ACC112 (cell line): Measurements from ENCODE around the gene SELENOP.

Experiments
- H2AFZ ChIP-seq: fragments of 200-600 bp; sonication (generic); one replicate; pipeline ENCODE4 v1.6.0; 2017; ENCODE audit warnings: antibody characterized with exemption, low read length; ENCODE audit not compliant: unreplicated experiment
- H3K27ac ChIP-seq: fragments of 200-600 bp; sonication (generic); 2 replicates; pipeline ENCODE4 v1.5.1; 2014; ENCODE audit warnings: low read depth, mild to moderate bottlenecking, antibody characterized with exemption, low read length, moderate library complexity
- H3K27me3 ChIP-seq: fragments of 200-600 bp; sonication (generic); 2 replicates; pipeline ENCODE4 v1.6.1; 2014; ENCODE audit warnings: mild to moderate bottlenecking, antibody characterized with exemption, low read length, moderate library complexity, mixed read lengths; ENCODE audit not compliant: insufficient read depth
- H3K36me3 ChIP-seq: fragments of 200-600 bp; sonication (generic); 2 replicates; pipeline ENCODE4 v1.6.1; 2016; ENCODE audit warnings: mild to moderate bottlenecking, antibody characterized with exemption, low read length, moderate library complexity, mixed read lengths; ENCODE audit not compliant: insufficient read depth
- H3K4me1 ChIP-seq: fragments of 200-600 bp; sonication (generic); one replicate; pipeline ENCODE4 v1.6.1; 2016; ENCODE audit warnings: low read length, mixed read lengths; ENCODE audit not compliant: insufficient read depth, unreplicated experiment, control insufficient read depth
- H3K4me3 ChIP-seq: fragments of 200-600 bp; sonication (generic); 2 replicates; pipeline ENCODE4 v1.5.1; 2014; ENCODE audit warnings: mild to moderate bottlenecking, low read depth, low read length
- H3K79me2 ChIP-seq: fragments of 200-600 bp; sonication (generic); one replicate; pipeline ENCODE4 v1.6.0; 2016; ENCODE audit warnings: low read length; ENCODE audit not compliant: control insufficient read depth, unreplicated experiment, insufficient read depth

The SELENOP gene

GRCh38 chr5:42807722-42808447 is 3.8 kb downstream of the SELENOP start:
- Histone ChIP-seq H3K4me3 (no peak overlapping the region), H3K4me1 (peaks cover 9% of the 10 kb centered on the region), H3K36me3 (no peaks in the 10 kb centered on the region; the same call in 1 of the 2 replicates), H3K79me2 (no peaks in the 10 kb centered on the region), H3K27me3 (no peaks in the 10 kb centered on the region), H3K27ac (no peak overlapping the region), H2AFZ (no peak overlapping the region)

DNA sequence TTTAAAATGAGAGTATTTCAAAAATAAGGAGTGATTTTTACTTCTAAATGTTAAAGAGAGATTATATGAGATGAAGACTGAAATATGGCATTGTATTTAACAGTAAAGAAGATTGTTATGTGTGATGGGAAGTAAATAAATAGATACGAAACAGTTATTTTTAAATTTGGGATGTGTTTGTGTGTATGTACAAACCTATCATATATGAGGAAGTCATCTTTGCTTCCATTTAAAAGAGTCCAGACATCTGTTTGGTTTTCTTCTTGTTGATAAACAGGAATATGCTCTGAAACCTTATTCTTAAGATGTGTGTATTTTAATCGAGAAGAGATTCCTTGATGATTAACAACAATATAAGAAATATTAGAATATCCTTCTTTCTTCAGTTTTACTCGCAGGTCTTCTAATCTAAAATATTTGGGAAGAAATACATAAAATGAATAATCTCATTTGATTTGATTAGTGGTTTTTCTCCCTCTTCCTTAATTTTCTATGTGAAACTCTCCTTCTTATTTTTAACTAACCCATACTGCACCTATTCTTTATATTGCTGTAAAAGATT is 4.9 kb downstream of the SELENOP start:
- H3K27me3 ChIP-seq: no peaks in the 10 kb centered on the region
- no peak overlapping the region for H3K27ac ChIP-seq
- peaks cover 9% of the 10 kb centered on the region for H3K4me1 ChIP-seq
- H3K36me3 ChIP-seq: no peaks in the 10 kb centered on the region; the same call in 1 of the 2 replicates
- H3K4me3 ChIP-seq: no peak overlapping the region
- no peak overlapping the region for H2AFZ ChIP-seq
- no peaks in the 10 kb centered on the region for H3K79me2 ChIP-seq

- no peaks in the 10 kb centered on the region; the same call in 1 of the 2 replicates for H3K36me3 ChIP-seq
- H3K79me2 ChIP-seq: no peaks in the 10 kb centered on the region
- H3K27me3 ChIP-seq: no peaks in the 10 kb centered on the region
- peaks cover 7% of the 10 kb centered on the region for H3K4me1 ChIP-seq
- no peak overlapping the region for H3K27ac ChIP-seq
- H2AFZ ChIP-seq: no peak overlapping the region
- no peak overlapping the region for H3K4me3 ChIP-seq
These were observed 5.5 kb downstream of the SELENOP start for GRCh38 chr5:42806004-42806700.

DNA sequence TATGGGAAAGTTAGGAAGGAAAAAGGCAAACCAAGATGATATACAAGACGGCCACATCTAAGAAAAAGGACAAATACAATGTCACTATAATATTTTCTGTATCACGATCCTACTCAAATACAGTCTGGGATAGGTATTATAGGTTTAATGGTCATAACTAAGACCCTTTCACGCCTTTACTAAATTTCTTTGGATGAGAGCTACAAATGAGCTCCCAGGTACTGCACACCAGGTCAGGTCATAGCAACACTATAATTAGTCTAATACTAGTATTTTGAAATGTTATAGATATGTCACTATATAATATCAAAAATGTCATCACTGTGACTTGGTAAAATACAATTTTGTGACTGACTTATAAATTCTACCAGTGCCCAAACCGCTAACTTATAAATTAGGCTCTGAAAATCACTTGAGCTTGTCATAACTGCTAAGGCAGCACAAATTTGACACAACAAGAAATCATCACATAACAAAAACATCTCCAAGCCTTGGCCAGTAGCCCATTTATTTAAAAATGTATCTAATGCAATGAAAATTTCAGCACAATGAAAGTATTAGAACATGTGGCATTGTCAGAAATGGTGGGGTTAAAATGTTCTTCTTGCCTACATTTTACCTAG is 6.9 kb downstream of the SELENOP start:
- no peaks in the 10 kb centered on the region; the same call in 1 of the 2 replicates for H3K36me3 ChIP-seq
- H3K27ac ChIP-seq: no peak overlapping the region
- peaks cover 5% of the 10 kb centered on the region for H3K4me1 ChIP-seq
- no peaks in the 10 kb centered on the region for H3K27me3 ChIP-seq
- H2AFZ ChIP-seq: no peak overlapping the region
- no peaks in the 10 kb centered on the region for H3K79me2 ChIP-seq
- H3K4me3 ChIP-seq: no peak overlapping the region

DNA sequence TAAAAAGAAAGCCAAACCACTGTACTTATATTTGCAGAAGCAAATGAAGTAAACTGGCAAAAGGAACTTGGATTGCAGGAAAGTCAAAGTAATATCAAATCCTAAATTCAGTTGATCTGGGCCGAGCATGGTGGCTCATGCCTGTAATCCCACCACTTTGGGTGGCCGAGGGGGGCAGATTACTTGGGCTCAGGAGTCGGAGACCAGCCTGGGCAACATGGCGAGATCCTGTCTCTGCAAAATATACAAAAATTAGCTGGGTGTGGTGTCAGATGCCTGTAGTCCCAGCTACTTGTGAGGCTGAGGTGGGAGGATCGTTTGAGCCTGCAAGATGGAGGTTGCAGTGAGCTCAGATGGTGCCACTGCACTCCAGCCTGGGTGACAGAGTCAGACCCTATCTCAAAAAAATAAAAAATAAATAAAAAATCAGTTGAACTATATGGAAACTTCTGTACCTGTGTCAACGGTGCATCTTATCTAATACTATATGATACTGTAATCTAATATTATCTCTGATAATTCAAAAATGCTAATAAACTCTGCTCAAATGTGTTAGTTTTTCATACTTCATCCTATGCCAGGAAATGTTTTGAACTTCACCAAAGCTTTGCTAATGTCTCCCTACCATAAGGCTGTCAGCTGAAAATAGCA is 10.1 kb downstream of the SELENOP start:
- Histone ChIP-seq H2AFZ (no peak overlapping the region), H3K27ac (no peak overlapping the region), H3K27me3 (no peaks in the 10 kb centered on the region), H3K36me3 (peaks cover 9% of the 10 kb centered on the region; the same call in 1 of the 2 replicates), H3K4me3 (no peak overlapping the region), H3K79me2 (no peaks in the 10 kb centered on the region), H3K4me1 (no peaks in the 10 kb centered on the region)

DNA sequence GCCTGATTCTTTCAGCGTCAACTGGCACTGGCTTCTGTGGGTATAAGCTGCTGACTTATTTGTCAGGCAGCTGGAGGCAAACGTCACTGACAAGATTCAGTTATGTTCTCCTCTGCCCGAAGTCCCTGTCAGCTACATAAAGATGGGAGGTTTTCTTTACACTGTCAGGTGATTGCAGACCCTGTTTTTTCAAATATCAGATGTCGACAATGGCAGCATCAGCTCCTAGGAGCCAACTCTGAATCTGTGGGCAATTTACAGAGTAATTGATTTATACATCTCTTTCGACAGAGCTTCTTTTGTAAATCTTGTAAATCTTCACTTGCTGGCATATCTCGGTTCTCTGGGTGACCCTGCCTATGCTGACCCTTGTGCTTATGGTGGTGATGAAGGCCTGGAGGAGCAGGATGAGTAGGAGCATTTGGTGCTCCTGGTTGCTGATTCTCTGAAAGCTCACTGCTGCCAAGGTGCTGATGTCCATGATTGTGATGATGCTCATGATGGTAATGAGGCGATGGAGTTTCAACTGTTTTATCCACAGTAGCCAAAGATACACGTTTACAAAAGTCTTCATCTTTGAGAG is 10.9 kb downstream of the SELENOP start:
- Histone ChIP-seq H3K79me2 (no peaks in the 10 kb centered on the region), H3K27ac (no peak overlapping the region), H3K4me3 (no peak overlapping the region), H3K36me3 (peaks cover 9% of the 10 kb centered on the region; the same call in 1 of the 2 replicates), H2AFZ (no peak overlapping the region), H3K27me3 (no peaks in the 10 kb centered on the region), H3K4me1 (no peaks in the 10 kb centered on the region)

- Histone ChIP-seq H3K27ac (no peak overlapping the region), H3K4me1 (no peaks in the 10 kb centered on the region), H2AFZ (no peak overlapping the region), H3K27me3 (no peaks in the 10 kb centered on the region), H3K4me3 (no peak overlapping the region), H3K36me3 (peaks cover 9% of the 10 kb centered on the region; the same call in 1 of the 2 replicates), H3K79me2 (no peaks in the 10 kb centered on the region)
These were observed 12.0 kb downstream of the SELENOP start for GRCh38 chr5:42799668-42800114.

- Histone ChIP-seq H3K36me3 (peaks cover 9% of the 10 kb centered on the region; the same call in 1 of the 2 replicates), H2AFZ (no peak overlapping the region), H3K79me2 (no peaks in the 10 kb centered on the region), H3K27ac (no peak overlapping the region), H3K27me3 (no peaks in the 10 kb centered on the region), H3K4me3 (no peak overlapping the region), H3K4me1 (no peaks in the 10 kb centered on the region)
These were observed 12.5 kb downstream of the SELENOP start for GRCh38 chr5:42799241-42799608.

GRCh38 chr5:42798284-42799240 is 13.1 kb downstream of the SELENOP start:
- Histone ChIP-seq H3K4me1 (no peaks in the 10 kb centered on the region), H3K4me3 (no peak overlapping the region), H3K79me2 (no peaks in the 10 kb centered on the region), H3K27ac (no peak overlapping the region), H3K27me3 (no peaks in the 10 kb centered on the region), H3K36me3 (peaks cover 9% of the 10 kb centered on the region; the same call in 1 of the 2 replicates), H2AFZ (no peak overlapping the region)
